Kidney glomerular epithelial cell (primary cell): ENCODE results near the gene MTG1.
A peak's percentile ranks its signal among the peaks of the same experiment; 100 is the strongest.

Experiments used
- DNase-seq: peaks from one replicate; lab custom pipeline; 2025; lab: John Stamatoyannopoulos, UW

The MTG1 gene

GRCh38 chr10:133394064-133394663, at the start of gene MTG1:
Gene MTG1 (plus strand): TSS chr10:133394157. CDS start chr10:133394221, 64 bp downstream.
- peak; percentile 78 for DNase-seq

- no peak for DNase-seq
These were observed 49.7 kb upstream of the MTG1 start for GRCh38 chr10:133344236-133344635.

DNA sequence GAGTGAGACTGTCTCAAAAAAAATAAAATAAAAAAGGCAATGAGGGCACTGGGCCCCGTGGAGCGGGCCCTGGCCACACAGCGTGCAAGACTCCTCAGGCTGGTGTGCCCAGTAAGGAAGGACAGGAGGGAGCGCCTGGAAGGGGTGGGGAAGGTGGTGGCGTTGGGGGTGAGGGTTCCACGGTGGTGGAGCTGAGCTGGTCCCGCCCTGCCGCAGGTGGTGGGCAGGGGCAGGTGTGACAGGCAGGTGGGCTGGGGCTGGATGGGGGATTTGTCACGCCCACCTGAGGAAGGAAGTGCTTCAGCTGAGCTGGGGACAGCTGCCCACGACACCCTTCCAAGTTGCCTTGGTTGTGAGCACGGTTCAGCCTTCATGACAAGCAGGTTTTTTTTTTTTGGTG, 47.5 kb upstream of the MTG1 start:
- no peak for DNase-seq

DNA sequence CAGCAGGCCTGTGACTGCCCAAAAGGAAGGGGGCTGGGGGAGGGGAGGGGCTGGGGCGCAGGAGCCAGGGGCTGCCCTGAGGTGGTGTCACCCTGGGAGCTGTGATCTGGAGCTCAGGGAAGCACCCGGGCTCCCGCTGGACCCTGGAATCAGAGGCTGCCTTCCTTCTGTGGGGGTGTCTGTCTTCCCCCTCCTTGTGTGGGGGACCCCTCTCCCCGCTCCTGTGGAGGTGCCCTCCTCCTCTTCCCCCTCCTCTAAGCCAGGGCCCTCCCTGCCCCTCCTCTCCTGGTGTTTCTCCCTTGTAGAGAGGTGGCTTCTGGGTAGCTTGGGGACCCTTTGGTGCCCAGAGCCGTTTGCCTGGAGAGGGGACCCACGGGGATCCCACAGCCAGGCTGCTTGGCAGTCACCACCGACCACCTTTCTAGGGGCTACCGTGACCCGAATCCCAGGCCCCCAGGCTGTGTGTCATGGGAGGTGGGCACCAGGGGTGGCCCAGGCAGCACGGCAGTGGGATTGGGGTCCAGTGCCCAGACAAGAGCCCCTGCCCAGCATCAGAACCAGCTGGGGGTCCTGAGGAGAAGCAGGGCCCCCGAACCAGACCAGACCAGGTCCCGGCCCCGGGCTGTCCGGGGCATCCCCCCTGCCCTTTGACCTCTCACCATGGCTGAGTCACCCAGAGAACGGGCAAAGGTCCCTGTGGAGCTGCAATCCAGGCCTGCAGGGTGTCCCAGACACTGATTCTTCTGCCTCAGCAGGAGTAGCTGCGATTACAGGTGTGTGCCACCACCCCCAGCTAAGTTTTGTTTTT, 46.0 kb upstream of the MTG1 start:
- DNase-seq, result no peak

DNA sequence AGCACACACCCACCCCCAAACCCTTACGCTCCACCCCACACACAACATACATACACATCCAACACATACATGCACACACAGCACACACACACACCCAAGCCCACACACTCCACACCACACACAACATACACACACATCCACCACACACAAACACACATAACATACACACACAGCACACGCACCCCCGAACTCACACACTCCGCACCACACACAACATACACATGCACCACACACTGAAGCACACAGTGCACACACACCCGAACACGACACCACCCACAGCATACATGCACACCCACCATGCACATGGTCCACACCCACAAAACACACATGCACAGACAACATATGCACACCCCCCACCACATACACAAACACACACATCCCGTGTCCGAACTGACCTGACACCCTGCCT, 44.8 kb upstream of the MTG1 start:
- DNase-seq, result no peak

DNA sequence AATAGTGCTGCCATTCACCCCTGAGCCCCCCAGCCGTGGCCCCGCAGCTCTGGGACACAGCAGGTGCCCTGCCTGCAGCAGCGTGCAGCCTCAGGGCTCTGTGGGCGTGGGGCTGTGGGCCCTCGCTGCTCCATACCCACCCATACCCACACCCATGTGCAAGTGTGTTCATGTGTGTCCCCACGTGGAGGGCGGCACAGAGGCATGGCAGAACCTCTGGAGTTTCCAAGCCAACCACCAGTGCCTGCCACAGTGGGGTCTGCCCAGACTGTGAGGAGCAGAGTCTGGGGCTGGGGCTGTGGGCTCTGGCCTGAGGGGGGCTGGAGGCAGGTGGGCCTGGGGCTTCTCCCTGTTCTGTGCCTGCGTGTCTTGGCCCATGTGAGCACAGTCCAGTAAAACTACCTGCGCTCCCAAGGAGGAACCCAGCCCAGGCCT, 44.4 kb upstream of the MTG1 start:
- no peak for DNase-seq

GRCh38 chr10:133350283-133350949, 43.5 kb upstream of the MTG1 start:
- DNase-seq, result no peak

GRCh38 chr10:133350950-133351329, 43.0 kb upstream of the MTG1 start:
- DNase-seq, result no peak

- DNase-seq, result no peak
These were observed 42.3 kb upstream of the MTG1 start for GRCh38 chr10:133351408-133352318.

DNA sequence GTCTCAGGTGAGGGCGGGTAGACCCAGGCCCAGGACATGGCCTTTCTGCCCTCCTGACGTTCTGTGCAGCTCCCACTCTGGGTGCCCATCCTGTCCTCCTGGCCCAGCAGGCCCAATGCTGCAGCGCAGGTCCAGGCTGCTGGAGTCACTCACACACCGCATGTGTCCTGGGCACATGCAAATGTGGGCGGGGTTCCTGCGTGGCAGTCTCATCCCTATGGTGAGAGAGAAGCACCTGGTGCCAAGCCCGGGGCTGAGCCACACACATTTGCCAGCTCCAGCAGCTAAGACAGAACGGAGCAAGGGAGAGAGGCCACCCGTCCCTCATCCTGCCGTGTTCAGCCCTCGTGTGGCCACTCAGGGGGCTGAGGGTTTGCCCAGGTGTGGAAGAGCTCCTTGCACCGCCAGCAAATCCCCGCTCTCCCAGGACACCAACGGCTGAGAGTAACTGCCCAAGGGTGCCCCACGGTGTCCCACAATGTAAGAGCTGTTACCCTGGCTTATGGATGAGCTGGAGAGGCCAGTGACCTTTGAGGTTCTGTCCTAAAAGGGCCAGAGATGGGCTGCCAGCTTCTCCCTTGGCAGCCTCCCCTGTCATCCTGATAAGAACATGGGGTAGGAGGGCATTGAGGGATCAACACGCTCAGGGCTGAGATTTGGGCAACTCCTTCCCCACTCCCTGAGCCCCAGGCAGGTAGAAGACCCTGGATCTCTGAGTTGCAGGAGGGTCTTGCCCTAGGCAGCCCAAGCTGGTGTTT, 40.6 kb upstream of the MTG1 start:
- DNase-seq, result no peak

DNA sequence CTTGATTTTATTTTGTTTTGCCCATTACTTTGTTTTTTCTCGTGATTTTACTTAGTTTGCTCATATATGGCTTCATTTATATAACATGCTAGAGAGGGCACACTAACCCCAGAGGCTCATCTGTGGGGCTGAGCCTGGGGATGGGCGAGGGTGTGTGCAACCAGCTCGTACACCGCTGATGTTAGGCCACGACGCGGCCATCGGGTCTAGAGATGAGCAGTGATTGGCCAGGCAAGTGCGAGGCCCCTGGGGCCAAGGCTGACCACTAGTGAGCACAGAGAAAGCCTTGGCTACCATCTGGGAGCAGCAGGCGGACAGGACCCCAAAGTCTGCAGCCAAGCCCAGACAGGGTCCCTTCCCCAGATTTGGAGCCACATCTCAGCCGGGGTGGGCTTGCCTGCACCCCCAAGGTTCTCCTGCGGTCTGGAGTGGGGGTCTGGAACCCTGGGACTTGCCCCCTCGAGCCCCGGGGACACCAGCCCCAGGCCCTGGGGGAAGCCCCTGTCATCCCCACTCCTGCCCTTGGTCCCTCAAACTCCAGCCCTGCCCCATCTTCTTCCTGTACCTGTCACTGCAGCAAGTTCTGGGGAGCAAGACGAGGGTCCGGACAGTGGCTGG, 39.9 kb upstream of the MTG1 start:
- DNase-seq, result no peak

DNA sequence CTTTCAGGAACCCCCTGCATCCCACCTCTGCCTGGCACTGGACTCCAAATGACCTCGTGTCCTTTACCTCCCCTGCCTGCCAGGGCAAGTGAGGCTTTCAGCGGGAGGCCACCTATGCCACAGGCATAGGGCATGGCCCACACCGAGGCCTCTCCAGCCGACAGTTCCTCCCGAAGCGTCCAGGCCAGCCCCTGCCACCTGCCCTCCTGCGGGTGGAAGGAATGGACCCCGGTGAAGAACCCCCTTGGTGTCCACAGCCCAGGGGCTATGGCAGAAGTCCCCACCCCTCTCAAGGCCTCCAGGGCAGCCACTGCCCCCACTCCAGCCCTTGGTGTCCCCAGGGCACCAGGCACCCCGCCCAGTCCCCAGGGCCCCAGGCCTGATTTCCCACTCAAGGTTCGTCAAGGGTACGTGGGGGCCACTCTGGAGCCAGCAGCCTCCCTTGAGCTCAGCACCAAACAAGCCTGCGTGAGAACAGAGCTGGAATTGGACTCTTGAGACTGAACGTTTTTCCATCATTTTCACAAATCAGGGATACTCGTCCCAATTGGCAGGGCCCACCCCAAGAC, 39.2 kb upstream of the MTG1 start:
- DNase-seq, result no peak

- no peak for DNase-seq
These were observed 38.7 kb upstream of the MTG1 start for GRCh38 chr10:133355266-133355665.

DNA sequence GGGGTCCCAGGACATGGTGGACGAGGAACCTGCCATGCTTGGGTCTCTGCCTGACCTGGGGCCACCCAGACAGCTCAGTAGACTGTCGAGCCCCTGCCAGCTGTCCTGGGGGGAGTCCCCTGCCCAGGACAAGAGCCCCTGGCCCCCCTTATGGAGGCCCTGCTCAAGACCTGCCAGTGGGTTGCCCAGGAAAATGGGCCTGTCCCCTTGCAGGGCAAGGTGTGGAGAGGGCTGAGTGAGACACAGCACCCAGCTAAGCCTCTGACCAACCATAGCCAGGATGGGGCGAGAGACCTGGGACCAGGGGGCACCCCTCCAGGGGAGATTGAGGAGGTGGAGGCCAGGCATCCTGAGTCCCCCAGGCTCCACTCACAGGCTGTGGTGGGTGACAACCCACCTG, 38.0 kb upstream of the MTG1 start:
- DNase-seq, result no peak

DNA sequence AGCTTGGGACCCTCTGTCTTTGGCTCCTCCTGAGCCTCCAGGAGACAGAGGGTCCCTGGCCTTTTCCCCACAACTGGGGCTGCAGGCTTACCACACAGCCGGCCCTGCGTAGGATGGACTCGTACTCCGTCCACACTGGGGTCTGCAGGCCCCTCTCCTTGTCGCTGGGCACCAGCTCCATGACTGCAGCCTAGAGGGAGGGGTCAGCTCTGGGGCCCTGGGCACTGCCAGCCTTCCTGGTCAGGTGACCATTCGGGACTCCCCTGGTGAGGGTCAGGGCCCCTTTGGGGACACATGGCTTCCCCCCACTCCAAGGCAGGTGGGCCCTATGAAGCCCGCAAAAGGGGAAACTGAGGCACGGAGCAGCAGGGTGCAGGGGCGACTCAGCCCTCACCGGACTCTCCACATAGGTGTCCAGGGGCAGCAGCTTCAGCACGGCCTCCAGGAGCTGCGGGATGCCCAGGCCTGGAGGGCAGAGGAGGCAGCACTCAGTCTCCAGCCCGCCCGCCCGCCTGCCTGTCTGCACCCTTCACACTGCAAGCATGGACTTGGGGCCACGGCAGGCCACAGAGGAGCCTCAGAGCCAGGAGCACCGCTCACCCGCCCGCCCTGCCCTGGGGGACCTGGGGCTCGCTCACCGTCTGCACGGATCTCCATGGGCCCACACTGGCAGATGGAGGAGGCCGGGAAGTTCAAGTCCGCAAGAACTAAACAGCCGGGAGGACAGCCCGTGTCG, 37.2 kb upstream of the MTG1 start:
- DNase-seq, result no peak

- peak; percentile 15 for DNase-seq
These were observed 36.4 kb upstream of the MTG1 start, which contains the start of gene FUOM for GRCh38 chr10:133357285-133358161. Gene FUOM (minus strand): TSS chr10:133358019. CDS start chr10:133358007, 12 bp downstream.

- DNase-seq, result no peak
These were observed 35.6 kb upstream of the MTG1 start for GRCh38 chr10:133358162-133358924.

- DNase-seq, result no peak
These were observed 35.0 kb upstream of the MTG1 start for GRCh38 chr10:133358925-133359310.
